ENCODE results near the gene GRIK4. TPM values are rescaled to one million over a fixed set of nuclear protein-coding genes. Genes with fewer than 3 reads are reported as not detected.

Gene GRIK4
- total RNA-seq, 3 donors from 2014 or later (not counting 1 experiment from before 2014, with no cell fraction given): 2.2 to 32.3 (median 21.9) TPM

DNA sequence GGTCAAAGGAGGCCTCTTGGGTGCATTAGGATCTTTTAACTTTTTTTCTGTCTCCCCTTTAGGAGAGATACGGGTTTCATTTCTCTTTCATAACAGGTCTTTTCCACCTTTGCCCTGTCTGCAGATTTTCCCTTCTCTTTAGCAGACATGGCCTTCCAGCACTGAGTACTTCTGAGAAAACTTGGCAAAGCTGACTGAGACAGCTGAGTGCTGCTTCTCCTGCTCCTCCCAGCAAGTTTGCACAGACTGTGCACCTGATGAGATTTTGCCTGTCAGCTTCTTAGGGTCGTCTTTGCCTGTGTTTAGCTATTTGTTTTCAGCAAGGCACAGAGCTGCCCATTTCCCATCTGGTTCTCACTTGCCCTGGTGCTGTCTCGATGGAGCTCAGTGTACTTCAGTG is 424.8 kb downstream of the GRIK4 start:
- H3K4me1 Mint-ChIP-seq: peaks cover 0 to 9% of the 10 kb centered on the region in 2 donors
- no peak for DNase-seq
- no peaks in the 10 kb centered on the region for H3K36me3 ChIP-seq (ENCODE audit: control insufficient read depth, insufficient read depth, low read length)
- no peak for ATAC-seq
- no peak overlapping the region for H3K27ac Mint-ChIP-seq
- WGBS (ENCODE audit: insufficient coverage): 72% methylated on average over 3 of the region's 3 CpGs
- H3K36me3 Mint-ChIP-seq: no peaks in the 10 kb centered on the region
- no peaks in the 10 kb centered on the region for H3K27me3 ChIP-seq (ENCODE audit: control insufficient read depth, insufficient read depth, low read length)
- H3K4me1 ChIP-seq (ENCODE audit: control insufficient read depth, insufficient read depth, low read length): no peaks in the 10 kb centered on the region
- H3K9me3 ChIP-seq (ENCODE audit: control insufficient read depth, insufficient read depth, low read length): no peaks in the 10 kb centered on the region
- H3K4me3 ChIP-seq (ENCODE audit: low read length): no peak overlapping the region
- intact Hi-C loops (cut with micrococcal nuclease): no loop called here
- TF ChIP-seq, protein P1, sequence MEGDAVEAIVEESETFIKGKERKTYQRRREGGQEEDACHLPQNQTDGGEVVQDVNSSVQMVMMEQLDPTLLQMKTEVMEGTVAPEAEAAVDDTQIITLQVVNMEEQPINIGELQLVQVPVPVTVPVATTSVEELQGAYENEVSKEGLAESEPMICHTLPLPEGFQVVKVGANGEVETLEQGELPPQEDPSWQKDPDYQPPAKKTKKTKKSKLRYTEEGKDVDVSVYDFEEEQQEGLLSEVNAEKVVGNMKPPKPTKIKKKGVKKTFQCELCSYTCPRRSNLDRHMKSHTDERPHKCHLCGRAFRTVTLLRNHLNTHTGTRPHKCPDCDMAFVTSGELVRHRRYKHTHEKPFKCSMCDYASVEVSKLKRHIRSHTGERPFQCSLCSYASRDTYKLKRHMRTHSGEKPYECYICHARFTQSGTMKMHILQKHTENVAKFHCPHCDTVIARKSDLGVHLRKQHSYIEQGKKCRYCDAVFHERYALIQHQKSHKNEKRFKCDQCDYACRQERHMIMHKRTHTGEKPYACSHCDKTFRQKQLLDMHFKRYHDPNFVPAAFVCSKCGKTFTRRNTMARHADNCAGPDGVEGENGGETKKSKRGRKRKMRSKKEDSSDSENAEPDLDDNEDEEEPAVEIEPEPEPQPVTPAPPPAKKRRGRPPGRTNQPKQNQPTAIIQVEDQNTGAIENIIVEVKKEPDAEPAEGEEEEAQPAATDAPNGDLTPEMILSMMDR (IDR thresholded peaks at IDR 0.05): no peak
- no peaks in the 10 kb centered on the region for H3K9me3 Mint-ChIP-seq
- H3K27me3 Mint-ChIP-seq (ENCODE audit: low read depth in 2 of 2): peaks cover 3 to 15% of the 10 kb centered on the region in 2 donors
- no peak overlapping the region for H3K4me3 Mint-ChIP-seq
- no peak overlapping the region for H3K27ac ChIP-seq (ENCODE audit: low read length)

DNA sequence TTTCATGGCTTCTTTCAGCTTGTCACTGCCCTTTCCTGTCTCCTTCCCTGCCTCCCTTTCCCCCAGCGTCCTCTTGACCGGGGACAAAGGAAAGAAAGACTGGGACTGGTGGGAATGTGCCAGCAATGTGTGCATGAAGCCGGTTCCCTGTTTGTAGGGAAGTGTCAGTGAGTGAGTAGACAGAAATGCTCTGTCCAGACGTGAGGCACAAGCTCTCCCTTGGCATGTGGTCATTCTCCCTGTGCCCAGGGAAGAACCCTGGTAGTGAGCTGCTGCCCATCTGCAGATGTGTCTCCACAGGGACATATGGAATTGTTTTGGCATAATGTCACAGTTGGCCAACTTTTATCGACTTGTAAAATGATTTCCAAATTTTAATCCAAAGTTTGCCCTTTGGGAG is 426.0 kb downstream of the GRIK4 start:
- DNase-seq (no peak), ATAC-seq (no peak)
- Mint-ChIP-seq H3K9me3 (no peaks in the 10 kb centered on the region), H3K27me3 (ENCODE audit: low read depth in 2 of 2) (peaks cover 3 to 15% of the 10 kb centered on the region in 2 donors), H3K27ac (no peak overlapping the region), H3K36me3 (no peaks in the 10 kb centered on the region), H3K4me3 (no peak overlapping the region), H3K4me1 (peaks cover 0 to 7% of the 10 kb centered on the region in 2 donors)
- H3K27ac ChIP-seq (ENCODE audit: low read length): no peak overlapping the region
- H3K27me3 ChIP-seq (ENCODE audit: control insufficient read depth, insufficient read depth, low read length): no peaks in the 10 kb centered on the region
- H3K36me3 ChIP-seq (ENCODE audit: control insufficient read depth, insufficient read depth, low read length): no peaks in the 10 kb centered on the region
- TF ChIP-seq, protein P1 (IDR thresholded peaks at IDR 0.05): no peak
- H3K4me1 ChIP-seq (ENCODE audit: control insufficient read depth, insufficient read depth, low read length): no peaks in the 10 kb centered on the region
- WGBS (ENCODE audit: insufficient coverage): 55% methylated on average over 5 of the region's 5 CpGs
- H3K9me3 ChIP-seq (ENCODE audit: control insufficient read depth, insufficient read depth, low read length): no peaks in the 10 kb centered on the region
- H3K4me3 ChIP-seq (ENCODE audit: low read length): no peak overlapping the region
- intact Hi-C loops (cut with micrococcal nuclease): no loop called here

DNA sequence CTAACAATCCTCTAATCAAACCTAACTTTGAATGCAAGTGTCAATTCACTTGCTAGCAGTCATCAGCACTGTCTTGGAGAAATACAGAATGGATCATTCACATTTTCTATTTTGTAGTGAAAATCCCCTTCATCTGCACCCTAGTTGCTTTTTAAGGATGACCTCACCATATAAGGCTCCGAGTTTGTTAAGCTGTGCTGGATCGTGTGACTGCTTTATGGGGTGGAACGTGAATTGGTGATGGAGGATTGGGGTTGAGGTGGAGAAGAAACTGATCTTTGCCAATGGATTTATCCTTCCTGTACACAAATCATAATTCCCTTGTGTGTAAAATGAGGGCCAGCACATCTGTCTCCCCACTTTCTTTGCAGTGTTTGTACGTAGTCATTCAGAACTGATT is 426.7 kb downstream of the GRIK4 start:
- Mint-ChIP-seq H3K27ac (no peak overlapping the region), H3K4me3 (no peak overlapping the region), H3K36me3 (no peaks in the 10 kb centered on the region), H3K9me3 (no peaks in the 10 kb centered on the region), H3K27me3 (ENCODE audit: low read depth in 2 of 2) (peaks cover 3 to 15% of the 10 kb centered on the region in 2 donors), H3K4me1 (no peaks in the 10 kb centered on the region)
- DNase-seq (no peak), ATAC-seq (no peak)
- H3K4me1 ChIP-seq (ENCODE audit: control insufficient read depth, insufficient read depth, low read length): no peaks in the 10 kb centered on the region
- no peaks in the 10 kb centered on the region for H3K9me3 ChIP-seq (ENCODE audit: control insufficient read depth, insufficient read depth, low read length)
- intact Hi-C loops (cut with micrococcal nuclease): no loop called here
- WGBS (ENCODE audit: insufficient coverage): 51% methylated on average over 3 of the region's 4 CpGs
- TF ChIP-seq, protein P1 (IDR thresholded peaks at IDR 0.05): no peak
- no peaks in the 10 kb centered on the region for H3K27me3 ChIP-seq (ENCODE audit: control insufficient read depth, insufficient read depth, low read length)
- H3K27ac ChIP-seq (ENCODE audit: low read length): no peak overlapping the region
- no peak overlapping the region for H3K4me3 ChIP-seq (ENCODE audit: low read length)
- H3K36me3 ChIP-seq (ENCODE audit: control insufficient read depth, insufficient read depth, low read length): no peaks in the 10 kb centered on the region

- H3K4me3 ChIP-seq (ENCODE audit: low read length): no peak overlapping the region
- H3K4me3 Mint-ChIP-seq: no peak overlapping the region
Measured at GRCh38 chr11:120940160-120940848, 428.8 kb downstream of the GRIK4 start.

More at GRCh38 chr11:120940160-120940848, 428.8 kb downstream of the GRIK4 start:
- Mint-ChIP-seq H3K27me3 (ENCODE audit: low read depth in 2 of 2) (peaks cover 3 to 15% of the 10 kb centered on the region in 2 donors), H3K36me3 (peaks cover 11% of the 10 kb centered on the region), H3K9me3 (peaks cover 4 to 9% of the 10 kb centered on the region in 2 donors), H3K27ac (no peak overlapping the region), H3K4me1 (no peaks in the 10 kb centered on the region)
- intact Hi-C loops (cut with micrococcal nuclease): no loop called here
- TF ChIP-seq, protein P1 (IDR thresholded peaks at IDR 0.05): no peak
- Histone ChIP-seq H3K4me1 (ENCODE audit: control insufficient read depth, insufficient read depth, low read length) (no peaks in the 10 kb centered on the region), H3K27ac (ENCODE audit: low read length) (no peak overlapping the region), H3K9me3 (ENCODE audit: control insufficient read depth, insufficient read depth, low read length) (peaks cover 4% of the 10 kb centered on the region), H3K27me3 (ENCODE audit: control insufficient read depth, insufficient read depth, low read length) (no peaks in the 10 kb centered on the region), H3K36me3 (ENCODE audit: control insufficient read depth, insufficient read depth, low read length) (no peaks in the 10 kb centered on the region)
- DNase-seq (no peak), ATAC-seq (no peak)
- WGBS (ENCODE audit: insufficient coverage): 93% methylated on average over 10 of the region's 10 CpGs

Data from natural killer cell (primary cell).